NCI-H748 (cell line): ENCODE measurements around the gene POLRMT.
"Not testable (repeated sequence)": the region's sequence is repeated elsewhere in the genome, so short reads cannot be mapped to it uniquely, and the experiment has no call there.

Experiments
- DNase-seq: peaks from one replicate; lab custom pipeline; 2025; ENCODE audit not compliant: unreplicated experiment; lab: John Stamatoyannopoulos, UW

POLRMT gene

DNA sequence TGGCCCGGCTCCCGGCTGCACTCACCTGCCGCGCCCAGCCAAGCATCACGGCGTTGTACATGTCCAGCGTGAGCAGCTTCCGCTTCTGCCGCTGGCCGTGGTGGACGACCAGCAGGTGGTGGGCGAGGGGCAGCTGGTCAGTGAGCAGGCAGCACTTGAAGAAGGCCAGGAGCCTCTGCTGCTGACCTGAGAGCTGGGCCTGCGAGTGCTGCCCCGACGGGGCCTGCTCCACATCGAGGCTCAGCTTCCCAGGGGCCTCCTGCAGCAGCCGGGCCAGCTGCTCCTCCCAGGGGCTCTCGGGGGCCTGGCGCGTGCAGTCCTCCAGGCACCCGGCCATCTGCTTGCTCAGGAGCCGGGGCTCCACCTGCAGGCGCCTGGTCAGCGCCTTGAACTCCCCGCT, 3.8 kb downstream of the POLRMT start:
- DNase-seq, result not testable (repeated sequence)

DNA sequence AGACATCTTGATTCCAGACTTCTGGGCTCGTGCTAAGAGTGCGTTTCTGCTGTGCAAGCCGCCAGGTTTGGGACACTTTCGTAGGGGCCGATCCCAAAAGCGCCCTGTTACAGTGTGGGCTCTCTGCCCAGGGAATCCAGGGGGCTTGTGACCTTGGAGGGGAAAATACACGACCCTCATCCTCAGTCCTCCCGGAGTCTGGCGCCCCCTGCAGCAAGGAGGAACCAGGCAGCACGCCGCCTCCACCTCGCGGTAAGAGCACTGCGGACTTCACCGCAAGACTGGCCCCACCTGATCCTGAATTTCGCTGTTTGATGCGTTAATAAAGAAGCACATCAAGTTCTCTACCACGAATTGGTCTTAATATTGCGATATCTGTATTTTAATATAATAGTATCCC, 5.2 kb downstream of the POLRMT start:
- no peak for DNase-seq

DNA sequence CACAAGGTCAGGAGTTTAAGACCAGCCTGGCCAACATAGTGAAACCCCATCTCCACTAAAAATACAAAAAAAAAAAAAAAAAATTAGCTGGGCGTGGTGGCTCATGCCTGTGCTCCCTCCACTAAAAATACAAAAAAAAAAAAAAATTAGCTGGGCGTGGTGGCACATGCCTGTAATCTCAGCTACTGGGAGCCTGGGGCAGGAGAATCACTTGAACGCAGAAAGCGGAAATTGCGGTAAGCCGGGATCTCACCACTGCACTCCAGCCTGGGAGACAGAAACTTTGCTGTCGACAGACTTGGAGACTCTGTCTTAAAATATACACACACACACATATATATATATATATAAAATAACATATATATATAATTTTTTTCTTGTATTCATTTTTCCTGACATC, 6.8 kb downstream of the POLRMT start:
- DNase-seq, result not testable (repeated sequence)

DNA sequence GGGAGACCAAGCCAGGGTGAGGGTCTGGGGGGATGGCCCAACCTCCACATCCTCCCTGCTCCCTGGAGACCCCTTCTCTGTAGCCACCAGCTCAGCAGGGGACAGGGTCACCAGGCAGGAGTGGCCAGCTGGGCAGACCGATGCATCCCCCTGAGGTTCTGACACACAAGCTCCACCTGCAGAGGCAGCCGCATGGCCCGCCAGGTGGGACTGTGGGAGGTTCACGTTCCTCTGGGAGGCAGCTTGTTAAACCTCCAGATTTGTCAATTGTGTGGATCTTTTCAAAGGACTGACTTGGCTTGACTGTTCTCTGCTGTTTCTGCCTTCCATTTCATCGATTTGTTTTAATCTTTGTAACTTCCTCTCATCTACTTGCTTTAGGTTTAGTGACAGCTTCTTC, 8.1 kb downstream of the POLRMT start:
- no peak for DNase-seq

DNA sequence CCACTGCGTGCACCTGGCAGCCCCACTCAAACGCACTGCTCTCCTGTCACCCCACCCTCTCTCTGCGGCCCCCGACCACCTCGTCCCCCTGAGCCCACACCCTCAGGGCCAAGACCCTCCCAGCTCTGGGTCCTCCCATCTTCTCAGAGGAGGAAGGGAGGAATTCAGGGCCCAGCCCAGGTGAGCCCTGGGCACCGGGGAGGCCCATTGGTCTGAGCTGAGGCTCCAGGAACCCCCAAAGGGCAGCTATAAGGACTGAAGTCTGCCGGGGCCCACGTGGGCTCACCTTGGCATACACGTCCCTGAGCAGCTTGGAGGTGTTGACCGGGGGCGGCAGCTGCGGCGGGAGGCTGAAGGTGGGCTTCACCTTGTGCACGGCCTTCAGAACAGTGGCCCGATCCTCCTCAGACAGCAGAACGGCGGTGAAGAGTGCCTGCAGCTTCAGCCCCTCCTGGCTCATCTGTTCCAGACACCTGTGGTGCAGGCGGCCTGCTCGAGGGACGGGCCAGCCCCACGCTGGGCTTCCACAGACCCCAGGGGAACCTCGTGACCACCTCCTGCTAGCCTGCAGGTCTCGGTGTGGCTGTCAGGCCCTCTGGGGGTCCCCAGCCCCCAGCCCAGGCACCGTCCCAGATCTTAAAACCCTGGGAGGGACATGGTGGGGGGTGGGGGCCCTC, 8.8 kb downstream of the POLRMT start:
- no peak for DNase-seq

DNA sequence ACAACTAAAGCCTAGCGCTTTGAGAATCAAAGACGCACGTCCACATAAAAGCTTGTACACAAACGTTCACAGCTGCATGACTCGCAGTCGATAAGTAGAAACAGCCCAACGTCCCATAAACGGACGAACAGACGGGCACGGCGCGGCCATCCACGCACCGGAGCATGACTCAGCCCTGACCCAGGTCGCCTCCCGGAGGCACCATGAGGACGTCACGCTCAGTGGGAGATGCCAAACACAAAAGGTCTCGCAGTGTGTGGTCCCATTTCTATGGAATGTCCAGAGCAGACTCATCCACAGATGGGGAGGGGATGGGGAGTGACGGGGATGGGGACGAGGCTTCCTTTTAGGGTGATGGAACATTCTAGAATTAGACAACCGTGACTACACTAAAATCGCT, 9.4 kb downstream of the POLRMT start:
- DNase-seq, result no peak

DNA sequence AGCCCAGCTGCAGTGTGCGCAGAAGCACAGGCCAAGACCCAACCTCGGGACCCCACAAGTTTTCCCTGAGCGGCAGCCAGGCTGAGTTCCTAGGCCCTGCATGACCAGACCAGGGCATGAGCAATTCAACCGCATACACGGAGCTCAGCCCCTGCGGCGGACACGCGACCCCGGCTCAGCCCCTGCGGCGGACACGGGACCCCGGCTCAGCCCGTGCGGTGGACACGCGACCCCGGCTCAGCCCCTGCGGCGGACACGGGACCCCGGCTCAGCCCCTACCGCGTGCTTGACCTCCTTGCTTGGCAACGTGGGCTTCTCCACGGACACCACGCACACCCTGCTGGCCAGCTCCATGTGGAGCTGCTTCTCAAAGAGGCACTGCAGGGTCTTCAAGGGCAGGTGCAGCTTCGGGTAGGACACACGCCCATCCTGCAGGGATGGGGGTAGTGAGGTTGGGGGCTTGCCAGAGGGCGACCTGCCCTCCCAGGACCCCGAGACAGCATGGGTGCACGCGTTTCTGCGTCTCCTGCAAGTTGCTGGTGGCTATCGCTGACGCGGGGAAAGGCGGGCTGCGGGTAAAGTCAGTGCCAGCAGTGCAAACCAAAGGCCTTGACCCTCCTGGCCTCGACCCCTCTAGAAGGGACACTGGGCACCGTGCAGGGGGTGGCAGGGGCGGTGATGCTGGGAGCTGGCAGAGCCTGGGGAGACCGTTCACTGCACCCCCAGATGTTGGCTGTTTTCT, 10.0 kb downstream of the POLRMT start:
- no peak for DNase-seq

DNA sequence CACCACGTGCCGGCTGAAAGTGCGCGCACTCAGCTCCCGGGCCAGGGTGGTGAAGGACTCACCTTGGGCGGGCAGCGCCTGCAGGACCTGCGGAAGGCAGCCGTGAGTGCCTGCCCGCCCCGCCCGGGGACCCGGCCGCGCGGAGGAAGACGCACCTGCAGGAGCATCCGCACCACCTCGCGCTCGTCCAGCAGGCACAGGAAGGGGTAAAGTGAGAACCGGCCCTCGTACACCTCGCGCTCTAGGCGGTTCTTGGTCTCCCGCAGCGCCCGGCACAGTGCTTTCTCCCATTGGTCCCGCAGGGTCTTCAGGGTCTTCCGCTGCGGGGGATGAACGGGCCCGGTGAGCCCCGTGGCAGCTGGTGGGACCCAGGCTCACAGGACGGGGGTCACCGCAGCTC, 10.7 kb downstream of the POLRMT start:
- no peak for DNase-seq

DNA sequence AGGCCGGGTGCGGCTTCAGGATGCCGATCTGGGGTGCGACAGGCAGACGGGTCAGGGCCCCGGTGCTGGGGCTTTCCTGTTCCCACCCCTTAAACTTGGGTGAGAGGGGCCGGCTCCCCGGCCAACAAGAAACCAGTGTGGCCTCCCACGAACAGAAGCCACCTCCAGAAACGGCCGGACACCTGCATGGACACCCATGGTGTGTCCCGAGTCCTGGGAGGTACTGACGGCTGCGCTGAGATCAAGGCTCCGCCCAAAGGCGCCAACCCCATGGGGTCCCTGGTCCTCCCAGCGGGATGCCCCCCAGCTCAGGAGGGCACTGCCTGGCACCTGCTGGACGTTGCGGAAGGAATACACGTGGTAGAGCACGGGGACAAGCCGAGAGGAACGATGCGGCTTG, 11.5 kb downstream of the POLRMT start:
- DNase-seq, result no peak

DNA sequence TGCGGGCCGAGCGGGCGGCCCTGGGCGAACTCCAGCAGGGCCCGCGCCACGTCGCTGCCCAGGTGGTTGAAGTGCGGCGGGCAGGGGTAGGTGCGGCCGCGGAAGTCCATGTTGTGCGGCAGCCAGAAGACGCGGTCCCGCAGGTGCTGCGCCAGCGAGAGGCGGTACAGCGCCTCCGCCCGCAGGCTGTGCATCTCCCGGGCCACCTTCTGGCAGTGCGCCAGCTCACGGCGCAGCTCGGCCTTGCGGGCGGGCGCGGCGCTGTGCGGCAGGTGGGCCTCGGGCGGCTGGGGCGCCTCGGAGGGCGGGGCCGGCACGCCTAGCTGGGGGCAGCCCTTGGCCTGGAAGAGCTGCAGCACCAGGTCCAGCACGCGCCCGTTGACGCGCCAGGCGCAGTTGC, 12.1 kb downstream of the POLRMT start:
- not testable (repeated sequence) for DNase-seq

DNA sequence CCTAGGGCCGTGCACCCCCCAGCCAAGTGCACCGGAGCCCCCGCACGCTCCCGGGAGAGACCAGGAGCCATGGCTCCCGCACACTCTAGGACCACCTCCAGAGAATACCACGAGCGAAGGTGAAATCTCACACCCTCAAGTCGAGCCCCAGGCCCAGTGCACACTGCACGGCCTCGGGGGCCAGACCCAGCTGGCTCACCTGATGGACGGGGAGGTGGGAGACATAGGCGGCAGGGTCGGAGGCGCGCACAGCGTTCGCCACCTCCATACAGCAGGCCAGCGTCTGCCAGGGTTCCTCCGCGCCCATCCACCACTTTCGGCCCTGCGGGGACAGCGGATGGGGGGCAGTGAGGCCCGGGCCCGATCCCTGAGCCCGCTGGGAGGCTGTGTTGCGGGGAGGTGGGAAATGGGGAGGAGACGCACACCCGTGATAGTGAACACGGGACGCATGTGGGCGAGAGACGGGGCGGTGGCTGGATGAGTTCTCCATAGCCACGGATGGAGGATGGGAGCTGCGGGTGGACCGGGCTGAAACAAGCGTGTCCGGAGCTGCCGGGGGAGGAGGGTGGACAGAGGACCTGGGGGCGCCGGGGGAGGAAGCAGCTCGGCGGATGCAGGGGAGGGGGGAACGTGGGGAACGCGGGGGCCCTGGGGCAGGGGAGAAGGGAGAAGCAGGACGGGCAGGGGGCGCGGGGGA, 13.0 kb downstream of the POLRMT start:
- DNase-seq, result no peak

DNA sequence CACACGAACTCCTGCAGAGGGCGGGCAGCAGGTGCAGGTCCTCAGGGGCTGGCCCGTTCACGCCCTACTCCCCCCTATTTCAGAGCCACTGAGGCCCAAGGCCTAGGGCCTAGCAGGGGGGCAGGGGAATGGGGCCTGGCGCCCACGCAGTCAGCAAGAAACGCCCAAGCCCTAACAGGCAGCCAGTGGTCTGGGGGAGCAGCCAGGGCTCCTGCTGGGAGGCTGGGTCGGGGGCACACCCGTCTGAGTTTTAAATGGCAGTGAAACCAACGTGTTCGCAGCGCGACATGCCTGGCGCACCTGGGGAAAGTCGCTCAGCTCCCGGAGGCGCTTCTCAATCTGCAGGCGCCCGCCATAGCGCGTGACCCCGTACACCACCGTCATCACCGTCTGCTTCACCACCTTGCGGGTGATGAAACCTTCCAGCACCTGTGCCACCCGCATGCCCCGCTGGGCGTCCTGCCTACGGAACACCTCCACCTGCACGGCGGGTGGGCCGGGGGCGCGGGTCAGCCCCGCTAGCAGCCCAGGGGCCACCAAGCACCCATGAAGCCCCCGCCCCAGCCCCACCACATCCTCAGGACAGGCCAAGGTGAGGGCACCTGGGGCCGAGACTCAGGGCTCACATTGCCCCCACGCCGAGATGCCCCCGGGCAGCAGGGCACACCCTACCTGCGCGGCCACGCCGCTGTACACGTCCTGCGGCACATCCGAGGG, 13.9 kb downstream of the POLRMT start:
- no peak for DNase-seq

DNA sequence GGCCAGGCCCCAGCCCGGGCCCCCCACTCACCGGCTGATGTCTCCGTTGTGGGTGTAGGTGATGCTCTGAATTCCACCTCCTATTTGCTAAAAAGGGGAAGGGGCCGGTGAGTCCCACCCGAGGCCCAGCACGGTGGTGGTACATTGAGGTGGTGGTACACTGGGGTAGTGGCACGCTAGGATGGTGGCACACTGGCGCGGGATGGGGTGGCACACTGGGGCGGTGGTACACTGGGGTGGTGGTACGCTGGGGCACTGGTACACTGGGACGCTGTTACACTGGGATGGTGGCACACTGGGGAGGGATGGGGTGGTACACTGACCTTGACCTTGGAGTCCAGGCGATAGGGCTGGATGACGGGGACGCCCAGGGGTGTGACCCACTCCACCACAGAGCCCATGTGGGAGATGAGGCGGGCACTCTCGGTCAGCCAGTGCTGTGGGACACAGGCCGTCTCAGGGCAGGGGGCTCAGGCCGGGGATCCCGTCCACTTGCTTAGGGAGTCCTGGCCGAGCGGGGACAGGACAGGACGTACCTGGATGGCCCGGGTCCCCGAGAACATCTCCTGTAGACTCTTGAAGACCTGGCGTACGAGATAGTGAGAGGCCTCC, 14.6 kb downstream of the POLRMT start:
- no peak for DNase-seq

DNA sequence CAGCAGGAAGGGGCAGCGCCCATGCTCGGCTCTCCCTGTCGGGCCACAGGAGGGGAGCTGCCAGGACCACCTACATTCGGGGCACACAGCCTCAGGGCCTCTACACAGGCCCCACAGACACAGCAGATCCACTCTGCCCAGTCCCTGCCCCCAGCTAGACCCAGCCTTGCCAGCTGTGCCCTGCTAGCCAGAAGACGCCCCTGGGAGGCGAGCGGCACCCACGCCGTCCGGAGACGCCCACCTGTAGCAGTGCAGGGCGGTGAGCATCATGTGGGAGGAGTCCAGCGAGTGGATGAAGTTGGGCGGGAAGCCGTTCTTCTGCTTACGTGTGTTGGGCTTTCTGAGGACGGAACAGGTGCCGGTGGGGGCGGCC, 15.1 kb downstream of the POLRMT start:
- no peak for DNase-seq

DNA sequence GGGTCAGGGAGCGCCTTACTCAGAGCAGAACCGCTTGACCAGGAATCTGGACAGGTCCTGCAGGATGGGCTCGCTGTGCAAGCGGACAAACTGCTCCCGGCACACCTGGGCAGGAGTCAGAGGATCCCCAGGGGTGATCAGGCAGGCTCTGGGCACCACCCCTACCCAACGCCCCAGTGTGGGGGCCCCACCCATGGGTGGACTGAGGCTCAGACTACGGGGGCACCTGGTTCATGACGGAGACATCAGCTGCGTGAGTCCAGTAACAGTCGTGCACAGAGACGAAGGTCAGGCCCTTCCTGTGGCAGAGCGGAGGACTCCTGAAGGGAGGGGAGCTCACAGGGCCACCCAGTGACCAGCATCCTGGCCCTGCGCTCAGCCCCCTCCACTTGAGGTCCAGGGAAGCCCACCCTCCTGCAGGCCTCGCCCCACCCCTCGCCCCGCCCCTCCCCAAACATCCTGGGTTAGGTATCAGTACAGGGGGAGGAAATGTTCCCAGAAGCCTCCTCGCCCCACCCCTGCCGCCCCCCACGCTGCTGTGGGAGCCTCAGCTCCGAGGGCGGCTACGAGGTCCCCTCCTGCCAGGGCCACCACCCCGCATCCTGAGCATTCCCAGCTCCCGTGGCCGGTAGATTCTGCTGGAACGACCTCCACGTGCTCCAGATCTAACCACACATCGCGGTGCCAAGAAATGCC, 15.6 kb downstream of the POLRMT start:
- DNase-seq, result no peak

DNA sequence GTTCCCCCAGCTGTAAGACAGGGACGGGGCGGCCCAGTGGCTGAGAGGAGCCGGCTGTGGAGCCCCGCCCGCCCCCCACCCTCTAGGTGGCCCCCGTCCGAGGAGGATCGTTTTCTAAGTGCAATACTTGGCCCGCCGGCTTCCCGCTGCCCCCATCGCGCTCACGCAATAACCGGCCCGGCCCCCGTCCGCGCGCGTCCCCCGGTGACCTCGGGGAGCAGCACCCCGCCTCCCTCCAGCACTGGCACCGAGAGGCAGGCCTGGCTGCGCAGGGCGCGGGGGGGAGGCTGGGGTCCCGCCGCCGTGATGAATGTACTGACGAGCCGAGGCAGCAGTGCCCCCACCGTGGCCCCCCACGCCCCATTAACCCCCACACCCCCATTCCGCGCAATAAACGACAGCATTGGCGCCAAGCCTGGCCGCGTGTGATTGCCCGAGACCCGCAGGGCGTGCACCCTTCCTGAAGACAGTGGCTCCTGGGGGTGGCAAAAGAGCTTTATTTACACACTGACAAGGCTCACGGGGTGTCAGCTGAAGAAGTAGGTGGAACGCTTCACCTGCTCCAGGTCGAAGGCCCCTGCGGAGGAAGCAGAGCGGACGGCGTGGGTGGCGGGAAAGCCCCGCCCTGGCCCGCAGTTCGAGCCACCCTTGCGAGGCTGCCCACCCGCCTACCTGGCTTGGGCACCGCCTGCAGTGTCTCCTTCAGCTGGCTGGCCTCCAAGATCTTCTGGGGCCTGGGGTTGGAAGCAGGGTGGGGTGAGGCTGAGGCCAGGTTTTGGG, 16.4 kb downstream of the POLRMT start:
- no peak for DNase-seq

DNA sequence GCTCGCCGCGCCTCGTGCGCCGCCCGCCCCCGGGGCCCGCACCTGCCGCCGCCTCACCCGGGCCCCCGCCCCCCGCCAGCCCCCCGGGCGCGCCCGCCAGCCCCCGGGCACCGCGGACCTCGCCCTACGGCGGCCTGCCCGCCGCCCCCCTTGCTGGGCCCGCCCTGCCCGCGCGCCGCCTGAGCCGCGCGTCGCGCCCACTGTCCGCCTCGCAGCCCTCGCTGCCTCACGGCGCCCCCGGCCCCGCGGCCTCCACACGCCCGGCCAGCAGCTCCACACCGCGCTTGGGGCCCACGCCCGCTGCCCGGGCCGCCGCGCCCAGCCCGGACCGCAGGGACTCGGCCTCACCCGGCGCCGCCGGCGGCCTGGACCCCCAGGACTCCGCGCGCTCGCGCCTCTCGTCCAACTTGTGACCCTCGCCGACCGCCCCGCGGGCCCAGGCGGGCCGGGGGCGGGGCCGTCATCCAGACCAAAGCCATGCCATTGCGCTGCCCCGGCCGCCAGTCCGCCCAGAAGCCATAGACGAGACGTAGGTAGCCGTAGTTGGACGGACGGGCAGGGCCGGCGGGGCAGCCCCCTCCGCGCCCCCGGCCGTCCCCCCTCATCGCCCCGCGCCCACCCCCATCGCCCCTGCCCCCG, 17.2 kb downstream of the POLRMT start:
- DNase-seq, result no peak

DNA sequence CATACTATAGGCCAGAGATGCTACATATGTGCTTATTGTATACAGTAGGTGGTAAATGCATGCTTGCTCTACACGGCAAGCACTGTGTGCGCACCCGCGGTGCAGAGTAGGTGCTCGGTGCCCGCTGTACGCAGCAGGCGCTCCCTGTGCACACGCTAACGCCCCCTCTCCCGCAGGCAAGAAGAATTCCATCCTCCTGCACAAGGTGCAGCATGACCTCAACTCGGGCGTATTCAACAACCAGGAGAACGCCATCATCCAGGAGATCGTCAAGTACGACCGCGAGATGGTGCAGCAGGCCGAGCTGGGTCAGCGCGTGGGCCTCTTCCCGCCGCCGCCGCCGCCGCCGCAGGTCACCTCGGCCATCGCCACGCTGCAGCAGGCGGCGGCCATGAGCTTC, 17.7 kb downstream of the POLRMT start:
- DNase-seq, result no peak
